Measurements from ENCODE around the gene RACGAP1.
"Not testable (repeated sequence)": the region's sequence is repeated elsewhere in the genome, so short reads cannot be mapped to it uniquely, and the experiment has no call there.

Gene RACGAP1

GRCh38 chr12:49998453-49998852 is 26.8 kb downstream of the RACGAP1 start:
- DNase-seq (ENCODE audit: low read depth, low spot score), result no peak
- TF ChIP-seq CTCF (IDR thresholded peaks at IDR 0.05; ENCODE audit: low read depth, low read length), result no peak
- in situ Hi-C loops (cut with HindIII; ENCODE audit: low sequenced_read_pairs), result no loop called here
- no peak overlapping the region for H3K4me3 ChIP-seq (ENCODE audit: low read depth, low read length)

- DNase-seq (ENCODE audit: low read depth, low spot score), result no peak
- H3K4me3 ChIP-seq (ENCODE audit: low read depth, low read length), result no peak overlapping the region
- in situ Hi-C loops (cut with HindIII; ENCODE audit: low sequenced_read_pairs), result no loop called here
- no peak for TF ChIP-seq CTCF (IDR thresholded peaks at IDR 0.05; ENCODE audit: low read depth, low read length)
These were observed 35.0 kb downstream of the RACGAP1 start for GRCh38 chr12:49990273-49990672.

GRCh38 chr12:49989400-49989799 is 35.9 kb downstream of the RACGAP1 start:
- H3K4me3 ChIP-seq (ENCODE audit: low read depth, low read length); DNase-seq (ENCODE audit: low read depth, low spot score): not testable (repeated sequence)

GRCh38 chr12:49987625-49988303 is 37.5 kb downstream of the RACGAP1 start:
- TF ChIP-seq CTCF (IDR thresholded peaks at IDR 0.05; ENCODE audit: low read depth, low read length), result no peak
- DNase-seq (ENCODE audit: low read depth, low spot score), result no peak
- in situ Hi-C loops (cut with HindIII; ENCODE audit: low sequenced_read_pairs), result no loop called here
- H3K4me3 ChIP-seq (ENCODE audit: low read depth, low read length), result no peak overlapping the region

More at GRCh38 chr12:49989400-49989799, 35.9 kb downstream of the RACGAP1 start:
- in situ Hi-C loops (cut with HindIII; ENCODE audit: low sequenced_read_pairs), result not testable (repeated sequence)

- H3K4me3 ChIP-seq (ENCODE audit: low read depth, low read length); DNase-seq (ENCODE audit: low read depth, low spot score); in situ Hi-C loops (cut with HindIII; ENCODE audit: low sequenced_read_pairs): not testable (repeated sequence)
These were observed 38.8 kb downstream of the RACGAP1 start for GRCh38 chr12:49986476-49986875.

GRCh38 chr12:49985981-49986380 is 39.3 kb downstream of the RACGAP1 start:
- peak; percentile 24 for DNase-seq (ENCODE audit: low read depth, low spot score)
- no peak for TF ChIP-seq CTCF (IDR thresholded peaks at IDR 0.05; ENCODE audit: low read depth, low read length)
- H3K4me3 ChIP-seq (ENCODE audit: low read depth, low read length), result no peak overlapping the region
- in situ Hi-C loops (cut with HindIII; ENCODE audit: low sequenced_read_pairs), result no loop called here

- in situ Hi-C loops (cut with HindIII; ENCODE audit: low sequenced_read_pairs), result no loop called here
- no peak for TF ChIP-seq CTCF (IDR thresholded peaks at IDR 0.05; ENCODE audit: low read depth, low read length)
- H3K4me3 ChIP-seq (ENCODE audit: low read depth, low read length), result no peak overlapping the region
- no peak for DNase-seq (ENCODE audit: low read depth, low spot score)
These were observed 40.6 kb downstream of the RACGAP1 start for GRCh38 chr12:49984476-49985359.
